ENCODE measurements around the gene ZNF235. TPM values are rescaled to one million over a fixed set of nuclear protein-coding genes. Genes with fewer than 3 reads are reported as not detected.

The ZNF235 gene
- total and polyA plus RNA-seq, 2 of the 8 experiments (the other 6 are each of a cell fraction or from before 2014, with no cell fraction given), result 2.0 to 5.3 TPM

- no peak overlapping the region for H4K91ac ChIP-seq (replicated peaks; ENCODE audit: insufficient read length, low read length)
- H2BK5ac ChIP-seq (ENCODE audit: low read depth, low read length), result no peak overlapping the region
- no peaks in the 10 kb centered on the region; a peak in 1 of 8 replicates for H3K36me3 ChIP-seq (ENCODE audit: control insufficient read depth in 2 of 4, insufficient read depth in 4 of 4, low read length in 3 of 4)
- no peak overlapping the region for H4K8ac ChIP-seq (ENCODE audit: extremely low read depth, insufficient read depth, low read length)
- no peak overlapping the region for H3K9ac ChIP-seq (replicated peaks in 1 of 4; ENCODE audit: extremely low read depth in 1 of 4, low read depth in 3 of 4, low read length in 3 of 4)
- no peak overlapping the region for H2AFZ ChIP-seq (ENCODE audit: low read length)
- no peaks in the 10 kb centered on the region for H3K23me2 ChIP-seq (ENCODE audit: low read depth, low read length)
- H3K27me3 ChIP-seq (replicated peaks in 1 of 4; ENCODE audit: control insufficient read depth in 3 of 4, extremely low read depth in 1 of 4, insufficient read depth in 3 of 4, low read length in 3 of 4), result peaks cover 0 to 1% (median 0%) of the 10 kb centered on the region in 4 experiments; a peak in 1 of 7 replicates
- H3K79me1 ChIP-seq (ENCODE audit: low read depth, low read length), result no peaks in the 10 kb centered on the region
- H3K4me2 ChIP-seq (ENCODE audit: insufficient read depth in 1 of 2, low read depth in 2 of 2, low read length in 2 of 2), result no peak overlapping the region
- no peak overlapping the region for H2AK5ac ChIP-seq (ENCODE audit: low read depth, low read length)
- no peak overlapping the region for H3K14ac ChIP-seq (ENCODE audit: insufficient read length)
- no peak overlapping the region for H3K4me3 ChIP-seq (ENCODE audit: extremely low read depth in 1 of 4, insufficient read depth in 2 of 4, low read depth in 3 of 4, low read length in 4 of 4)
- H3K23ac ChIP-seq (ENCODE audit: insufficient read length), result no peak overlapping the region
- H3K4me1 ChIP-seq (replicated peaks in 1 of 4; ENCODE audit: control insufficient read depth in 3 of 4, insufficient read depth in 4 of 4, low read length in 3 of 4), result no peaks in the 10 kb centered on the region
- peaks cover 19 to 24% of the 10 kb centered on the region in 2 experiments; a peak in 3 of 4 replicates for H3K9me3 ChIP-seq (ENCODE audit: insufficient read depth in 2 of 2, low read depth in 1 of 2, low read length in 1 of 2)
- TF ChIP-seq SP1 (IDR thresholded peaks at IDR 0.05; ENCODE audit: low read depth, low read length), result no peak
- TF ChIP-seq GTF2F1 (IDR thresholded peaks at IDR 0.05; ENCODE audit: borderline replicate concordance, low read depth, low read length), result no peak
- 94% methylated on average over 10 of the region's 10 CpGs; no CpG with 5 or more reads in 1 of the 2 experiments for WGBS, 2 experiments (ENCODE audit: extremely low coverage in 1 of 2, insufficient coverage in 1 of 2, insufficient read length in 1 of 2, insufficient replicate concordance in 2 of 2, low coverage in 1 of 2, low lambda C conversion rate in 2 of 2, missing lambda C conversion rate in 1 of 2)
- POLR2A ChIA-PET (ENCODE audit: partially characterized antibody), result no interaction called here
- FAIRE-seq (no peak), DNase-seq (ENCODE audit: low read depth in 1 of 2, low spot score in 2 of 2) (no peak)
- H4K5ac ChIP-seq (ENCODE audit: insufficient read length, low read depth, low read length), result no peak overlapping the region
- no peak overlapping the region for H2BK20ac ChIP-seq (ENCODE audit: low read length)
- H3K27ac ChIP-seq (ENCODE audit: low read depth, low read length), result no peak overlapping the region
- CTCF ChIA-PET (ENCODE audit: partially characterized antibody), result no interaction called here
- H3K79me2 ChIP-seq (ENCODE audit: control insufficient read depth in 1 of 2, insufficient read depth in 2 of 2, low read length in 2 of 2), result no peaks in the 10 kb centered on the region
- no peaks in the 10 kb centered on the region for H4K20me1 ChIP-seq (replicated peaks in 1 of 2; ENCODE audit: control insufficient read depth in 1 of 2, insufficient read depth in 2 of 2, low read length in 2 of 2)
- H3K18ac ChIP-seq (ENCODE audit: extremely low read depth, low read length), result no peak overlapping the region
- no peak overlapping the region for H2BK12ac ChIP-seq (ENCODE audit: low read depth, low read length)
- no peak overlapping the region for H2BK120ac ChIP-seq (replicated peaks; ENCODE audit: low read depth, low read length)
- H3K4ac ChIP-seq (replicated peaks; ENCODE audit: insufficient read length, low read depth, low read length), result no peak overlapping the region
- H3K56ac ChIP-seq (replicated peaks; ENCODE audit: insufficient read length, low read depth, low read length), result no peak overlapping the region
- no peak overlapping the region for H2BK15ac ChIP-seq (ENCODE audit: low read length)
These were observed 23.9 kb downstream of the ZNF235 start for GRCh38 chr19:44280916-44281315.
